IgD-negative memory B cell (primary cell): ENCODE results near the gene GOLPH3L. TPM values are rescaled to one million over a fixed set of nuclear protein-coding genes. Genes with fewer than 3 reads are reported as not detected.
"Not testable (repeated sequence)": the region's sequence is repeated elsewhere in the genome, so short reads cannot be mapped to it uniquely, and the experiment has no call there.

Experiments
- H3K27ac Mint-ChIP-seq, 3 donors: one replicate each; pipeline ENCODE4 v1.8.0; 2020 to 2022; ENCODE audit warnings: mild to moderate bottlenecking in 3 of 3, mixed read lengths in 3 of 3, moderate library complexity in 1 of 3
- H3K27me3 Mint-ChIP-seq: one replicate; pipeline ENCODE4 v1.8.0; 2021; ENCODE audit warnings: mixed read lengths
- H3K36me3 Mint-ChIP-seq: one replicate; pipeline ENCODE4 v1.8.0; 2020; ENCODE audit warnings: mild to moderate bottlenecking, mixed read lengths
- H3K4me1 Mint-ChIP-seq, 3 donors: one replicate each; pipeline ENCODE4 v1.8.0; 2020 to 2022; ENCODE audit warnings: mixed read lengths in 3 of 3, mild to moderate bottlenecking in 1 of 3
- H3K4me3 Mint-ChIP-seq, 4 donors: one replicate each; pipeline ENCODE4 v1.8.0; 2020 to 2022; ENCODE audit warnings: mild to moderate bottlenecking in 4 of 4, mixed read lengths in 4 of 4, moderate library complexity in 3 of 4
- H3K9me3 Mint-ChIP-seq, 3 donors: one replicate each; pipeline ENCODE4 v1.8.0; 2020 to 2021; ENCODE audit warnings: mixed read lengths in 3 of 3, mild to moderate bottlenecking in 1 of 3
- polyA plus RNA-seq: library from polyadenylated mRNA; unstranded; fragments of 300-500 nt; fragmentation: Illumina TruSeq; gene quantifications from one replicate; pipeline ENCODE4 v1.2.3, GENCODE V29; 2021

GOLPH3L gene
- polyA plus RNA-seq, 1 donor from 2014 or later: 18.8 TPM

DNA sequence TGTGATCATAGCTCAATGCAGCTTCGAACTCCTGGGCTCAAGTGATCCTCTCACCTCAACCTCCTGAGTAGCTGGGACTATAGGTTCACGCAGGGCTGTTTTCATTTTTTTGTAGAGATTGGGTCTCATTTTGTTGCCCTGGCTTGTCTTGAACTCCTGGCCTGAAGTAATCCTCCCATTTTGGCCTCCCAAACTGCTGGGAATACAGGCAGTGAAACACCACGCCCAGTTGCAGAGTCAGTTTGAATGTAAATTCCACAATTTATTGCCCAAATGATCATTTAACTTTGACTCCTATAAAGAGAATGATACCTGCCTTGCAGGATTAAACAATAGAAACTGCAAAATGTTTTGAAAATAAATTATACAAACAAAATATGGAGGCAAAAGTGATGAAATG is 10.7 kb downstream of the GOLPH3L start:
- Mint-ChIP-seq H3K27ac (peak overlapping the region in 1 of 3 donors; percentile 50), H3K27me3 (no peaks in the 10 kb centered on the region), H3K9me3 (no peaks in the 10 kb centered on the region), H3K4me3 (peak overlapping the region in 1 of 4 donors; percentile 17), H3K4me1 (peaks cover 17 to 27% (median 18%) of the 10 kb centered on the region in 3 donors), H3K36me3 (peaks cover 8% of the 10 kb centered on the region)

DNA sequence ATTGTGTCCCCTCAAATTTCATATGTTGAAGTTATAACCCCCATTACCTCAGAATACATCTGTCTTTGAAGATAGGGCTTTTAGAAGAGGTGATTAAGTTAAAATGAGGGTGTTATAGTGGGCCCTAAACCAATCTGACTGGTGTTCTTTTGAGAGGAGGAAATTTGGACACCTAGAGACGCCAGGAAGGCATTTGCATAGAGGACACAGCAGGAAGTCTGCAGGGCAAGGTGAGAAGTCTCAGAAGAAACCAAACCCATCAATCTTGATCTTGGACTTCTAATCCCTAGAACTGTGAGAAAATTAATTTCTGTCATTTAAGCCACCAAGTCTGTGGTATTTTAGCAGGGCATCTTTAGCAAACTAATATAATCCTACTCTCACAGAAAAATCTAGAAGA is 13.0 kb downstream of the GOLPH3L start:
- H3K27ac Mint-ChIP-seq: peak overlapping the region; percentile 7 to 87 (median 20)
- H3K4me1 Mint-ChIP-seq: peaks cover 11 to 24% (median 15%) of the 10 kb centered on the region in 3 donors
- H3K27me3 Mint-ChIP-seq: no peaks in the 10 kb centered on the region
- peaks cover 8% of the 10 kb centered on the region for H3K36me3 Mint-ChIP-seq
- H3K9me3 Mint-ChIP-seq: no peaks in the 10 kb centered on the region
- H3K4me3 Mint-ChIP-seq: peak overlapping the region in 3 of 4 donors; percentile 38 to 70 (median 49)

DNA sequence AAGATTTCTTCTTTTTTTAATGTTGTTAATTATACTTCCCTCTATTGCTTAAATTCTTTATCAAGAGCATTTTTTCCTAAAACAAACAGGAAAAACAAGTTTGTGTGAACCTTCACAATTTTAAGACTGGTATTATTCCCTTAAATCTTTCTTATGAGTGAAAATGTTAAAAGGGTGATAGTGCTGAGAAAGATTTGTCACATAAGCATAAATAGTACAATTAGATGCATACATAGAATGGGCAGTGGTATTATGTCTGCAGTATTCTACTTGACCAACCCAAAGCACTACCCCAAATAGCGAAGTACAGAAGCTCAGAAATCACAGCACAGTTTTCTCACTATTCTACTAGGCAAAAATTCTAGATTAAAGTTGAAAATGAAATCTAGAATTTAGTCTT is 18.0 kb downstream of the GOLPH3L start:
- no peak overlapping the region for H3K27ac Mint-ChIP-seq
- no peaks in the 10 kb centered on the region for H3K27me3 Mint-ChIP-seq
- no peak overlapping the region for H3K4me3 Mint-ChIP-seq
- peaks cover 6% of the 10 kb centered on the region for H3K36me3 Mint-ChIP-seq
- H3K9me3 Mint-ChIP-seq: no peaks in the 10 kb centered on the region
- peaks cover 4 to 10% (median 10%) of the 10 kb centered on the region in 3 donors for H3K4me1 Mint-ChIP-seq

DNA sequence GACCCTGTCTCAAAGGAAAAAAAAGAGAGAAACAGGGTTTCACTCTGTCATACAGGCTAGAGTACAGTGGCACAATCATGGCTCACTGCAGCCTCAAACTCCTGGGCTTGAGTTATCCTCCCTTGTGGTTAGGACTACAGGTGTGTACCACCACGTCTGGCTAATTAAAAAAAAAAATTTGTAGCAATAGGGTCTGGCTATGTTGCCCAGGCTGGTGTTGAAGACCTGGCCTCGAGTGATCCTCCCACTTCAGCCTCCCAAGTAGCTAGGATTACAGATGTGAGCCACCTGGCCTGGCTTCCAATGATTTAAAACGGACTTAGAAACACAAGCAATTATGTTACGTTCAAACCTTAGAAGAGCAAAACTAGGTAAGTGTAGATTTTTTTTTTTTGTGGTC is 22.1 kb downstream of the GOLPH3L start:
- no peaks in the 10 kb centered on the region for H3K27me3 Mint-ChIP-seq
- H3K9me3 Mint-ChIP-seq: no peaks in the 10 kb centered on the region
- no peak overlapping the region for H3K4me3 Mint-ChIP-seq
- no peaks in the 10 kb centered on the region for H3K36me3 Mint-ChIP-seq
- H3K27ac Mint-ChIP-seq: no peak overlapping the region
- H3K4me1 Mint-ChIP-seq: peaks cover 0 to 3% (median 0%) of the 10 kb centered on the region in 3 donors

DNA sequence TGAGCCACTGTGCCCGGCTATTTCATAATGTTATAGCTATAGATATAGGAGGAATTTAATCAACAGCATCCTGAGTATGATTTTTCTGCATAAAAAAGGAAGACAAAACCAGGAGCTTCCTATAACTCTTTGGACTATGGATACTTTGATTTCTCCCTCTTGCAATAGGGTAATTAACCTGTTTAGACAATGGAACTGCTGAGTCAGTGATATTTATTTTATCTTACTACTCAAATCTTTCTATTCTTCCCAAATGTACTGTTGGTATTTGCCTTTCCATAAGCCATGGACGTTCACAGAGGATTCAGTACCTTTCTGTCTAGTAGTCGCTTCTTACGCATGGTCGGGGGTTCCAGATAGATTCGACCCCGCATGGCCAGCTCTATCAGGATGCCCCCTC is 33.6 kb downstream of the GOLPH3L start:
- H3K4me3 Mint-ChIP-seq: no peak overlapping the region
- H3K9me3 Mint-ChIP-seq: no peaks in the 10 kb centered on the region
- no peaks in the 10 kb centered on the region for H3K27me3 Mint-ChIP-seq
- H3K36me3 Mint-ChIP-seq: peaks cover 18% of the 10 kb centered on the region
- H3K4me1 Mint-ChIP-seq: peaks cover 4 to 12% (median 11%) of the 10 kb centered on the region in 3 donors
- no peak overlapping the region for H3K27ac Mint-ChIP-seq

DNA sequence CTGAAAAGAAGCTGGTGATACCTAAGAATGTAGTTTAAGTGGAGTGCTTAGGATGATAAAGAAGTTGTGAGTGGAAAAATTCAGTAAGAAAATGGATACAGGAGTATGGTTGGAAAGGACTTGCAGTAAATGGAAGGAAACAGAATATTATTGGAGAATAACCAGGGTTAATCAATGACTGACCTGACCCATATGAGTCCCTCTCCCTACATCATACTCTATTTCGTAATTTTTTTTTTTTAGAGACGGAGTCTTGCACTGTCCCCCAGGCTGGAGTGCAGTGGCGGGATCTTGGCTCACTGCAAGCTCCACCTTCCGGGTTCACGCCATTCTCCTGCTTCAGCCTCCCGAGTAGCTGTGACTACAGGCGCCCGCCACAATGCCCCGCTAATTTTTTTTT is 34.1 kb downstream of the GOLPH3L start:
- no peaks in the 10 kb centered on the region for H3K9me3 Mint-ChIP-seq
- H3K27me3 Mint-ChIP-seq: no peaks in the 10 kb centered on the region
- peaks cover 4 to 12% (median 11%) of the 10 kb centered on the region in 3 donors for H3K4me1 Mint-ChIP-seq
- H3K27ac Mint-ChIP-seq: no peak overlapping the region
- H3K4me3 Mint-ChIP-seq: no peak overlapping the region
- peaks cover 19% of the 10 kb centered on the region for H3K36me3 Mint-ChIP-seq

DNA sequence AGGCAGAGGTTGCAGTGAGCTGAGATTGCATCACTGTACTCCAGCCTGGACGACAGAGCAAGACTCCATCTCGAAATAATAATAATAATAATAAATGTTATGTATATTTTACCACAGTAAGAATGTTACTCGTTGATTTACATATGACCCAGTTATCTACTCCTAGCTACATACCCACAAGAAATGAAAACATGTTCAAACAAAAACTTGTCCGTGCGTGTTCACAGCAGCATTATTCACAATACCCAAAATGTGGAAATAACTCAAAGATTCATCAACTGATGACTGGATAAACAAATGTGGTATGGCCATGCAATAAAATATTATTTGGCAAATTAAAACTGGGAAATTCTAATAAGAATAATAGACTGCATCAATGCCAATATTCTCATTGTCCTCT is 35.8 kb downstream of the GOLPH3L start:
- peaks cover 4 to 12% (median 11%) of the 10 kb centered on the region in 3 donors for H3K4me1 Mint-ChIP-seq
- no peak overlapping the region for H3K27ac Mint-ChIP-seq
- no peak overlapping the region for H3K4me3 Mint-ChIP-seq
- H3K36me3 Mint-ChIP-seq: peaks cover 19% of the 10 kb centered on the region
- no peaks in the 10 kb centered on the region for H3K27me3 Mint-ChIP-seq
- no peaks in the 10 kb centered on the region for H3K9me3 Mint-ChIP-seq

DNA sequence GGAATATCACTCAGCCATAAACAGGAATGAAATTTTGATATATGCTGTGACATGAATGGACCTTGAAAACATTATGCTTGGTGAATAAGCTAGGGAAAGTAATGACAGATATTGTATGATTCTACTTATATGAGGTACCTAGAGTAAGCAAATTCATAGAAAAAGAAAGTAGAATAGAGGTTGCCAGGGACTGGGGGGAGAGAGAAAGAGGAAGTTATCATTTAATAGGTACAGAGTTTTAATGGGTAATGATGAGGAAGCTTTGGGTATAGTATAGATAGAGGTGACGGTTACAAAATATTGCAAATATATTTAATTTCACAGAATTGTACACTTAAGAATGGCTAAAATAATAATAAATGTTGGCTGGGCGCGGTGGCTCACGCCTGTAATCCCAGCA is 36.4 kb downstream of the GOLPH3L start:
- H3K36me3 Mint-ChIP-seq: peaks cover 19% of the 10 kb centered on the region
- H3K27ac Mint-ChIP-seq: no peak overlapping the region
- peaks cover 4 to 11% (median 6%) of the 10 kb centered on the region in 3 donors for H3K4me1 Mint-ChIP-seq
- no peak overlapping the region for H3K4me3 Mint-ChIP-seq
- H3K27me3 Mint-ChIP-seq: no peaks in the 10 kb centered on the region
- no peaks in the 10 kb centered on the region for H3K9me3 Mint-ChIP-seq

DNA sequence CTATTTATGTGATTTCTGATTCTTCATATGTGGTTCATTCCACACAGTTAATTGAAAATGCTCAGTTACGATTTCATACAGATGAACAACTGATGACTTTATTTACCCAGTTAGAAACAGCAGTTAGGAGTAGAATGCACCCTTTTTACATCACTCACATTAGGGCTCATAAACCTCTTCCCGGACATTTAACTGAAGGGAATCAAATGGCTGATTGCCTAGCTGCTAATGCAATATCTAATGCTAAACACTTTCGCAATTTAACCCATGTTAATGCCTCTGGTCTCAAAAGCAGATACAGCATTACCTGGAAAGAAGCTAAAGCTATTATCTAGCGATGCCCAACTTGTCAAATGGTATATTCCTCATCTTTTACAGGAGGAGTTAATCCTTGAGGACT is 39.9 kb downstream of the GOLPH3L start:
- not testable (repeated sequence) for H3K27me3 Mint-ChIP-seq, H3K4me3 Mint-ChIP-seq, H3K4me1 Mint-ChIP-seq, H3K9me3 Mint-ChIP-seq, H3K27ac Mint-ChIP-seq
- peaks cover 20% of the 10 kb centered on the region for H3K36me3 Mint-ChIP-seq

DNA sequence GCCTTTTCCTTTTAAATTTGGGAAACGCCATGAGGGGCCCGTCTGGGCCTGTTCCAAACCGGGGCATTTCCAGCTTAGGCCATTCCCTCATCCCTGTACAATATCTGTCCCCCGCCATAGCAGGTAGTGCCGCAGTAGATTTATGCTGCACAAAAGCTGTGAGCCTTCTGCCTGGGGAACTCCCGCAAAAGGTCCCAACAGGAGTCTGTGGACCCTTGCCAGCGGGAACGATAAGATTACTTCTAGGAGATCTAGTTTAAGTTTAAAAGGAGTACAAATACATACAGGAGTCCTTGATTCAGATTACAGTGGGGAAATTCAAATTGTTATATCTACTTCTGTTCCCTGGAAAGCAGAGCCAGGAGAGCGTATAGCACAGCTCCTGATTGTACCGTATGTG is 42.3 kb downstream of the GOLPH3L start:
- H3K4me1 Mint-ChIP-seq, H3K4me3 Mint-ChIP-seq, H3K27ac Mint-ChIP-seq, H3K36me3 Mint-ChIP-seq, H3K9me3 Mint-ChIP-seq, H3K27me3 Mint-ChIP-seq: not testable (repeated sequence)

DNA sequence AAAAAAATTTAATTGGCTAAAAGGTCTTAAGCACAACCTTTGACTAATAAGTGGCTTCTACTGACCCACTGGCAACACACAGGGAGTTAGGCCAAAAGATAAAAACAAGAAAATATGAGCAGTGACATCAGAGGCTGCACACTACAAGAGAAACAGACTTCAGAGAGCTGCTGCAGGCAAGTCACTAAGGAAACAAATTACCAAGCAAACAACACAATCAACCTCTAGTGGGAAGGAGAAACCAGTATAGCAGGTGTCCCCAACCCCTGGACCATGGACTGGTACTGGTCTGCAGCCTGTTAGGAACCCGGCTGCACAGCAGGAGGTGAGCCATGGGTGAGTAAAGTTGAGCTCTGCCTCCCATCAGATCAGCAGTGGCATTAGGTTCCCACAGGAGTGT is 46.8 kb downstream of the GOLPH3L start:
- Mint-ChIP-seq H3K27me3 (no peaks in the 10 kb centered on the region), H3K9me3 (no peaks in the 10 kb centered on the region), H3K36me3 (peaks cover 13% of the 10 kb centered on the region), H3K27ac (peak overlapping the region in 1 of 3 donors; percentile 62), H3K4me1 (peaks cover 0 to 1% (median 0%) of the 10 kb centered on the region in 3 donors), H3K4me3 (no peak overlapping the region)

DNA sequence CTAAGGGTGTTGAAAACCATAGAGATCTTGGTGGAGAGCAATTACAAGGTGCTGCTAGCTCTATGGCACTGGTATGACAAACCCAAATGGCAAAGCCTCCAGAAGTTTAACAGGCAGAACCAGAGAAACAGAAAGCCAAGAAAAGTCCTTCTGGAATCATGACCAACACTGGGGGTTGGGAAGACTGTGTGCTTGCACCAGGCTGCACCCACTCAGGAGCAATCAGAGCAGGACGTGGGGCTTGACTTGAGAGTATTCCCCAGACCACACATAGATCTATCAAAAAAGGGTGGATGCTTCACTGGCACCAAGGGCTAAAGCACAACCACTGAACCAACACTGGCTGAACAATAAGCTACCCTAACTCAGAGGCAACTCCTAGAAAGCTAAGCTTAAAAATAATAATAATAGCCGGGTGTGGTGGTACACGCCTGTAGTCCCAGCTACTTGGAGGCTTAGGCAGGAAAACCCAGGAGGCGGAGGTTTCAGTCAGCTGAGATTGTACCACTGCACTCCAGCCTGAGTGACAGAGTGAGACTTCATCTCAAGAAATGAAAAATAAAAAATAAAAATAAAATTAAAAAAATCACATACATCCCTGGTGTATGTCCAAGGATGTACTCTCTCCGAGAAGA is 47.4 kb downstream of the GOLPH3L start:
- no peaks in the 10 kb centered on the region for H3K27me3 Mint-ChIP-seq
- no peak overlapping the region for H3K4me3 Mint-ChIP-seq
- H3K9me3 Mint-ChIP-seq: no peaks in the 10 kb centered on the region
- peaks cover 9% of the 10 kb centered on the region for H3K36me3 Mint-ChIP-seq
- H3K4me1 Mint-ChIP-seq: peaks cover 0 to 1% (median 0%) of the 10 kb centered on the region in 3 donors
- peak overlapping the region in 1 of 3 donors; percentile 62 for H3K27ac Mint-ChIP-seq

DNA sequence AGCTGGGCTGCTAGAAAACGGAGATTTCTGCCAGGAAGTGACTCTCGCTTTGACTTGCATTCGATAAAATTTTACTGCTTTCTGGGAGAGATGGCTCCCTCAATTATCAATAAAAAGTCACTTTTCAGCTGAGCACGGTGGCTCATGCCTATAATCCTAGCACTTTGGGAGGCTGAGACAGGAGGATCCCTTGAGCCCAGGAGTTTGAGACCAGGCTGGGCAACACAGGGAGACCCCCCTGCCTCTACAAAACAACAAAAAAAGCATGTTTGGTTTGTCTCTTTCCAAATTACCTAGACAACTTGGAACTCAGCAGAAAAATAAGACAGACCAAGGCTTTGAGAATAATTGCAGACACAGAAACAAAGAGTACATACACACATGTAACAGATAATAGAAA is 54.7 kb downstream of the GOLPH3L start:
- no peaks in the 10 kb centered on the region for H3K27me3 Mint-ChIP-seq

DNA sequence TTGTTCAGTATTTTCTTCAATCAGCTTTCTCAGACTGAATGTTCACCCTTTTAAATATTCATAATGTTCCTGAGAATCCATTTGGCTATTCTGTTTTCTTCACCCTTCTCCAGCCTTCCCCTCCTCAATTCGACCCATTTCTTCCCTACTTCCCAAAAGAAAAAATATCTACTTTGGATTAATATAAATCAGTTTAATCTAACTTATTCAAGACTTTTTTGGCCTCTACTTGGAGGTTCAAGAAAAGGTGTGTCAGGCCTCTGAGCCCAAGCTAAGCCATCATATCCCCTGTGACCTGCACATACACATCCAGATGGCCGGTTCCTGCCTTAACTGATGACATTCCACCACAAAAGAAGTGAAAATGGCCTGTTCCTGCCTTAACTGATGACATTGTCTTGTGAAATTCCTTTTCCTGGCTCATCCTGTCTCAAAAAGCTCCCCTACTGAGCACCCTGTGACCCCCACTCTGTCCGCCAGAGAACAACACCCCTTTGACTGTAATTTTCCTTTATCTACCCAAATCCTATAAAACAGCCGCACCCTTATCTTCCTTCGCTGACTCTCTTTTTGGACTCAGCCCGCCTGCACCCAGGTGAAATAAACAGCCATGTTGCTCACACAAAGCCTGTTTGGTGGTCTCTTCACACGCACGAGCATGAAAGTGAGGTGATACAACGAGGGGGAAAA is 55.7 kb downstream of the GOLPH3L start:
- H3K9me3 Mint-ChIP-seq, H3K27me3 Mint-ChIP-seq, H3K27ac Mint-ChIP-seq, H3K4me3 Mint-ChIP-seq, H3K36me3 Mint-ChIP-seq, H3K4me1 Mint-ChIP-seq: not testable (repeated sequence)

More for the DNA sequence above, 54.7 kb downstream of the GOLPH3L start:
- H3K36me3 Mint-ChIP-seq: no peaks in the 10 kb centered on the region
- no peak overlapping the region for H3K27ac Mint-ChIP-seq
- H3K4me1 Mint-ChIP-seq: no peaks in the 10 kb centered on the region
- H3K4me3 Mint-ChIP-seq: no peak overlapping the region
- no peaks in the 10 kb centered on the region for H3K9me3 Mint-ChIP-seq

DNA sequence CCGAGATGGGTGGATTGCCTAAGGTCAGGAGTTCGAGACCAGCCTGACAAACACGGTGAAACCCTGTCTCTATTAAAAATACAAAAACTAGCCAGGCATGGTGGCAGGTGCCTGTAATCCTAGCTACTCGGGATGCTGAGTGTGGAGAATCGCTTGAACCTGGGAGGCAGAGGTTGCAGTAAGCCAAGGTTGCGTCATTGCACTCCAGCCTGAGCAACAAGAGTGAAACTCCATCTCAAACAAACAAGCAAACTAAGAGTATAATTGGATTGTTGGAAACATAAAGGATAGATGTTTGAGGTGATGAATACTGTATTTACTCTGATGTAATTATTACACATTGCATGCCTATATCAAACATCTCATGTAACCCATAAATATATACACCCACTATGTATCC is 58.5 kb downstream of the GOLPH3L start:
- H3K4me3 Mint-ChIP-seq, H3K27me3 Mint-ChIP-seq, H3K36me3 Mint-ChIP-seq, H3K9me3 Mint-ChIP-seq, H3K27ac Mint-ChIP-seq: not testable (repeated sequence)
- H3K4me1 Mint-ChIP-seq: peaks cover 11 to 12% (median 11%) of the 10 kb centered on the region in 3 donors
